T-helper 1 cell treated with Interleukin-12 subunit alpha and Interleukin-12 subunit beta and Interleukin-4 antibody, amounts not matched to agents 30 μg/mL and 1 μg/mL, for 36 hours (primary cell): ENCODE data around the gene GCLC.

Experiments used
- H3K27ac Mint-ChIP-seq: one replicate; pipeline ENCODE4 v1.8.0; 2021; ENCODE audit warnings: mild to moderate bottlenecking, mixed read lengths
- H3K27me3 Mint-ChIP-seq: one replicate; pipeline ENCODE4 v1.8.0; 2021; ENCODE audit warnings: low read depth, mixed read lengths
- H3K36me3 Mint-ChIP-seq: one replicate; pipeline ENCODE4 v1.8.0; 2021; ENCODE audit warnings: low read depth, mixed read lengths
- H3K4me1 Mint-ChIP-seq: one replicate; pipeline ENCODE4 v1.8.0; 2021; ENCODE audit warnings: low read depth, mixed read lengths
- H3K4me3 Mint-ChIP-seq: one replicate; pipeline ENCODE4 v1.8.0; 2021; ENCODE audit warnings: mild to moderate bottlenecking, moderate library complexity, mixed read lengths
- H3K9me3 Mint-ChIP-seq: one replicate; pipeline ENCODE4 v1.8.0; 2021; ENCODE audit warnings: mixed read lengths

GCLC gene

DNA sequence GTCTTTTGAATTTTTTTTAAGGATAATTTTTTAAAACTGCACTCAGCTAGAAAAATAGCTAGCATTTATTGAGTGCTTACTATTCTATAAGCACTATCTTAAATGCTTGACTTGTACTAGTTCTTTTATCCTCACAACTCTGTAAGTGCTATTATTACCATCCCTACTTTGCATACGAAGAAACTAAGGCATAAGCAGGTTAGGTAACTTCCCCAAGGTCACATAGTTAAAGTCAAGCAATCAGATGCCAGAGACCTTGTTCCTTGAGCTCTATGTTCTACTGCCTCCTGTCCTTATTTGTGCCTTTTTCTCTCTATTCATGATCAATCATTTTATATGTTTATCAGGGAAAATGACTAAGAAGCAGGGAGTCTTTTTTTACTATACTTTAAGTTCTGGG lies 65.0 kb downstream of the GCLC start:
- Mint-ChIP-seq H3K9me3 (no peaks in the 10 kb centered on the region), H3K27ac (no peak overlapping the region), H3K4me3 (no peak overlapping the region), H3K4me1 (peaks cover 23% of the 10 kb centered on the region), H3K36me3 (no peaks in the 10 kb centered on the region), H3K27me3 (no peaks in the 10 kb centered on the region)

DNA sequence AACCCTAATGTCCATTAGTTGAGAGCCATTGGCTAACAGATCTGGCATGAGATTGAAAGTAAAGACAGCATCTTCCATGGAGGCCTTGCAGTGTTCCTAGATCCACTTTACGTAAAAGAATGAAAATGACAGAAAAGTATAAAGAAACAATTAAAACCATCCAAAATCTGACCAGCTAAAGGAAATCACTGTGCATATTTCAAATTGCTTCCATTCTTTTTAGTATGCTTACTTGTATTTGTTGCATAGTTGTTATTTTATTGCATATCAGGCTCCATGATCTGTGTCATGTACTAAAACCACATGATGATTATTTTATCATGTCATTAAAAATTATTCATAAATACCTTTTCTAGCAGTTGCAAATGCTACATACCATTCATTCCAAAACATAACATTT lies 67.9 kb downstream of the GCLC start:
- Mint-ChIP-seq H3K36me3 (no peaks in the 10 kb centered on the region), H3K4me1 (peaks cover 11% of the 10 kb centered on the region), H3K27me3 (no peaks in the 10 kb centered on the region), H3K27ac (no peak overlapping the region), H3K9me3 (no peaks in the 10 kb centered on the region), H3K4me3 (no peak overlapping the region)

DNA sequence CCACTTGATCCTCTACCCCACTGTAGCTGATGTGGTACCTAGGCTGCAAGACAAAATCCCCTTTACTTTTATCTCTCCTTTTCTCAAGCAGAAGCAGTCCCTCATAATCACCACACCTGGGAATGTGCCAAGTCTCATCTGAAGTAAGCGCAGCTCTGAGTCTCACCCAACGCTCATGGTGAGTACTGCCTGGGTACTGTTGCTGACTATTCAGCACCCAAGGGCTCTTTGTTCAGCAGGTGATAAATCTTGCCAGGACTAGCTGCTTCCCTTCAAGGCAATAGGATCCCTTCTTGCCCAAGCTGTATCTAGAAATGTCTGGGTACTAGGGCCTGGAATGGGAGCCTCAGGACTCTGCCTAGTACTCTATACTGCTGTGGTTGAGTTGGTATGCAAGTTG lies 70.9 kb downstream of the GCLC start:
- Mint-ChIP-seq H3K4me3 (no peak overlapping the region), H3K4me1 (no peaks in the 10 kb centered on the region), H3K9me3 (no peaks in the 10 kb centered on the region), H3K27ac (no peak overlapping the region), H3K27me3 (peaks cover 15% of the 10 kb centered on the region), H3K36me3 (no peaks in the 10 kb centered on the region)

DNA sequence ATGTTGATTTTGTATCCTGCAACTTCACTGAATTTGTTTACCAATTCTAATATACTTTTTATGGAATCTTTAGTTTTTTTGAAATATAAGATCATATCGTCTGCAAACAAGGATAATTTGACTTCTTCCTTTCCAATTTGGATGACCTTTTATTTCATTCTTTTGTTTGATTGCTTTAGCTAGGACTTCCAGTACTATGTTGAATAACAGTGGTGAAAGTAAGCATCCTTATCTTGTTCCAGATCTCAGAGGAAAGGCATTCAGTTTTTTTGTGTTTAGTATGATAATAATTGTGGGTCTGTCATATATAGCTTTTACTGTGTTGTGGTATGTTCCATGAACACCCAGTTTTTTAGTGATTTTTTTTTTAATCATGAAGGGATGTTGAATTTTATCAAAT lies 75.7 kb downstream of the GCLC start:
- Mint-ChIP-seq H3K36me3 (no peaks in the 10 kb centered on the region), H3K4me3 (no peak overlapping the region), H3K27ac (no peak overlapping the region), H3K4me1 (no peaks in the 10 kb centered on the region), H3K27me3 (peaks cover 27% of the 10 kb centered on the region), H3K9me3 (no peaks in the 10 kb centered on the region)

DNA sequence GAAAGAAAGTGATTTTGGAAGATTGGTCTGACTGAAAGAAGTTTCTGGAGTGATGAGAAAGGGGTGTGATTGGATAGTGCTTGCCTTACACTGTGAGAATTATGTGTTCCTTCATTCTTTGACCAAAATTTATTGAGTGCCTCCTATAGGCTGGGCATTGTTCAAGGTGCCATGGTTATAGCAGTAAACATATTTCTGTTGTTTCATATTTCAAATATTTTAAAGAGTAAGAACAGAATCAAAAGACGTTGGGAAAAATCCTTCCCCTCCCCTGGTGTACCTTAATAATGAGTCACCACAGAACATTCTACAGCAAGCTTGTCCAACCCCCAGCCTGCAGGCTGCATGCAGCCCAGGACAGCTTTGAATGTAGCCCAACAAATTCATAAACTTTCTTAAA lies 78.6 kb downstream of the GCLC start:
- no peak overlapping the region for H3K4me3 Mint-ChIP-seq
- no peaks in the 10 kb centered on the region for H3K4me1 Mint-ChIP-seq
- H3K27ac Mint-ChIP-seq, result no peak overlapping the region
- H3K27me3 Mint-ChIP-seq, result peaks cover 27% of the 10 kb centered on the region
- H3K9me3 Mint-ChIP-seq, result no peaks in the 10 kb centered on the region
- no peaks in the 10 kb centered on the region for H3K36me3 Mint-ChIP-seq

DNA sequence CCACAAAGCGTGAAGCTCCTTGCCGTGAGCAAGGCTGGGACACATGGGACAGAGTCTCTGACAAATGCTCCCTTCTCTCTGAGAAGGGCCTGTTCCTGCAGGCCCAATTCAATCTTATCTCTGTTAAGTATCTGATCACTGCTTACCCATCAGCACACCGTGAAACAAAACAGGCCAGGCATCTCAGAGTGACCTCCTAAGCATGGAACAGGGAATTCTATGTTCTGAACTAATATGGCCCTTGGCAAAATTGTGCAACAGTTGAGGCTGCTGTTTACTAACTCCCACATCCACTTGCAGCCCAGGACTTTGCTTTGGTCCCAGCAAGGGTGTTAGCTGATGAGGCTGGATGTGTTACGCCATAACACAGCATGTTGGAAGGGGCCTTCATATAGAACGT lies 79.2 kb downstream of the GCLC start:
- H3K27me3 Mint-ChIP-seq, result peaks cover 26% of the 10 kb centered on the region
- no peaks in the 10 kb centered on the region for H3K4me1 Mint-ChIP-seq
- no peaks in the 10 kb centered on the region for H3K9me3 Mint-ChIP-seq
- H3K36me3 Mint-ChIP-seq, result no peaks in the 10 kb centered on the region
- H3K27ac Mint-ChIP-seq, result no peak overlapping the region
- no peak overlapping the region for H3K4me3 Mint-ChIP-seq

DNA sequence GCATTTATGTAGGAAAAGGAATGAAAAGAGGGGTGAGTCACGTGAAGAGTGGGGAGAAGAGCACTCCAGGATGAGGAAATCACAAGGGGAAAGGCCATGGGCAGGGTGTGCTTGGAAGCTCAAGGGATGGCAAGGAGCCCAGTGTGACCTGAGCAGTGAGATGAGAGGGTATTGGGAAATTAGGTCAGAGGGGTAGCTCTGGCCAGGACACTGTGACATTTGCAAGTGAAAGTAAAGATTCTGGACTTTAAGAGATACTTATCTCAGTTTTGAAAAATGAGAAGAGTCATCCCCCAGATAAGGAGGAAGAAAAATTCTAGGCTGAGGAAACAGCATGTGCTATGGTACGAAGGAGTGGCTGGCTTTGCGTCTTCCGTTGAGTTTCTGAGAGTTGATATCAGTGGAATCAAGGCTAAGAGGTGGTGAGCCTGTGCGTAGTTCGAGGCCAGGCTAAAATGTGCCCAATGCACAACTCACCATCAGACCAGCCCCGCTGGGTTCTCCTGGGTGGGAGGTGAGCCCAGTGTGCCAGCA lies 79.9 kb downstream of the GCLC start:
- H3K27ac Mint-ChIP-seq, result no peak overlapping the region
- peaks cover 20% of the 10 kb centered on the region for H3K27me3 Mint-ChIP-seq
- H3K4me3 Mint-ChIP-seq, result no peak overlapping the region
- H3K4me1 Mint-ChIP-seq, result no peaks in the 10 kb centered on the region
- no peaks in the 10 kb centered on the region for H3K9me3 Mint-ChIP-seq
- no peaks in the 10 kb centered on the region for H3K36me3 Mint-ChIP-seq

DNA sequence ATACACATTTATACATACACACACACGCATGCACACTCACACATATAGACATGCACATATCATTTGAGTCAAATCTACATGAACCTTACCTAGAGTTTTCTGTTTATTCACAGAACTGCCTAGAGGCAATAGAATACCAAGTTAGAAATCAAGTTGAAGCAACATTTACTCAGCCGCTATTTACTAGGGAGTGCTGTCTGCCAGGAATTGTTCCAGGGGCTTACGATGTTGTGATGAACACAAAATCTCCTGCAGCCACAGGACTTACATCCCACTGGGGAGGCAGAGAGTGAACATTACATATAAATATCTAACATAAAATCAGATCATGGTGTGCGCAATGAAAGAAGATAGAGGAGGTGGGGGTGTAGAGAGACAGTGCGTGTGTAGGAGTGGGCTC lies 80.4 kb downstream of the GCLC start:
- H3K36me3 Mint-ChIP-seq, result no peaks in the 10 kb centered on the region

DNA sequence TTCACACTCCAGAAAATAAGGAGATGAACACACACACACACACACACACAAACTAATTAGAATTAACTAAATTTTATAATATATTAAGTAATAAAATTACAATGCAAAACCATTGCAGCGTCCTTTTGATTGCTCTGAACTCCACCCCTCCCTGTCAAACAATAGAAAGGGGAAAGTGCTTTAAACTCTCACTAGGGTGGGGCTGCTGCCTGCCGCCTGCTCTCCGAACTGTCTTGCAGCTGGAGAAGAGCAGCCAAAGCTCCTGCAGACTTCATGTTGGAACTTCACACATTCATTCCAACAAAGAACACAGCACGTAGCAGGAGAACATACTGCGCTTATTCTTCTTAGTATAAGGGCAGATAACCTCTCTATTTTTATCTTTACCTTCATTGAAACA lies 83.2 kb downstream of the GCLC start:
- Mint-ChIP-seq H3K27ac (no peak overlapping the region), H3K4me3 (no peak overlapping the region), H3K4me1 (no peaks in the 10 kb centered on the region), H3K9me3 (no peaks in the 10 kb centered on the region), H3K27me3 (no peaks in the 10 kb centered on the region), H3K36me3 (no peaks in the 10 kb centered on the region)

More for the DNA sequence above, 80.4 kb downstream of the GCLC start:
- peaks cover 15% of the 10 kb centered on the region for H3K27me3 Mint-ChIP-seq
- H3K27ac Mint-ChIP-seq, result no peak overlapping the region
- H3K4me1 Mint-ChIP-seq, result no peaks in the 10 kb centered on the region
- H3K4me3 Mint-ChIP-seq, result no peak overlapping the region
- H3K9me3 Mint-ChIP-seq, result no peaks in the 10 kb centered on the region

DNA sequence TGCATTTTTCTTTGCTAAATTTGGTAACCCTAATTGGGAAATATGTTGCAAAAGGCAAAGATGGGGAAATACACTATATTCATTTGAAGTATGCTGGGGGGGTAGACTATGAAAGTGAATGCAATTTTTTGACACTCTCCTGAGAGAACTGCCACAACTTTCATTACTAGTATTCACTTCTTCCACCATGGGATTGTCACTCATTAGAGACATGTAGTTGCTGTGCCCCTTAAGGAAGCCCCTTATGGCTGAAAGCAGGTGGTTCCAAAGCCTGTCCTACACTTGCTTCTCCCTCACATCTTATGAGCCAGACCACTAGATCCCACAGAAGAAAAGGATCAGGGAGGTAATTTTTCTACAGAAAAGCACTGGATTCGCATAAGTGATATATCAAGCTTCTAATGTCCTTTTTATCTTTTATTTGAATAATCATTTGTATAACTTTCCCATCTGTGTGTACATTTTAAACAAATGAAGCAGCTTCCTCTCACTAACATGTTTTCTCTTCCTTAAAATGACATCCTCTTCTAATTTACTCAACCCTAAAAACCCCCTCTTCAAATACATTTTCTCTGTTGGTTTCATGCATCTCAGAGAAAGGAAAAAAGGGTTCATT lies 83.8 kb downstream of the GCLC start:
- H3K36me3 Mint-ChIP-seq, result no peaks in the 10 kb centered on the region
- no peak overlapping the region for H3K27ac Mint-ChIP-seq
- no peak overlapping the region for H3K4me3 Mint-ChIP-seq
- H3K4me1 Mint-ChIP-seq, result no peaks in the 10 kb centered on the region
- H3K27me3 Mint-ChIP-seq, result no peaks in the 10 kb centered on the region
- no peaks in the 10 kb centered on the region for H3K9me3 Mint-ChIP-seq

DNA sequence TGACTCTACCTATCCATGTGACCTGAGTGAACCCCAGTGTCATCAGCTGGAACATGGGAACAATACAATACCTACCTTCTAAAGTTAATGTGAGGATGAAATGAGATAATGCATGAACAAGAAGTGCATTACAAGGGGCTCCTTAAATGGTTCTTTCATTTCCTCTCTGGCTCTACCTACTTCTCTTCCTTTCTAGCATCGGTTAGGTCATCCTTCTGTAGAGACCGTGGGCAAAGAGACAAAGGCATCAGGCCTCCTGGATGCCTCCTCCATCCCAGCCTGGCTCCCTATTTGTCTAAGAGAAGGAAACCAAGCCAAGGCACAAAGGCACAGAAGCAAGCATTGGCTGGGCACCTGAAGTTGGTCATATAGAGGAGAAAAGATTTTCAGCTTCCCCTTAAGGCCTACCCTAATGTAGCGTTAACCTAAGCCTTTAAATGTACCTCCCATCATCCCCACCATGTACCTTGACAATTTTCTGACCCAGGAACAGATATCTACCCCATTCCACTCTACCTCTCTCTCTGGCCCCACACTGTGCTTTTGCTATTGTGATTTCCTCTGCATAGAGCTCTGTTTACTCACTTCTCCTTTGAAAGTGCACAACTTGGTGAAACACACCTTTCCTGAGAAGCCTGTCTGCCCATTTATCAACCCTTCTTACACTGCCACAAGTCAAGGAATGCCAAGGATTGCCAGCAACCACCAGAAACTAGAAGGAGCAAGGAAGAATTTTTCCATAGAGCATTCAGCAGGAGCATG lies 86.6 kb downstream of the GCLC start:
- Mint-ChIP-seq H3K27ac (no peak overlapping the region), H3K4me3 (no peak overlapping the region), H3K4me1 (no peaks in the 10 kb centered on the region), H3K36me3 (no peaks in the 10 kb centered on the region), H3K27me3 (no peaks in the 10 kb centered on the region), H3K9me3 (no peaks in the 10 kb centered on the region)

DNA sequence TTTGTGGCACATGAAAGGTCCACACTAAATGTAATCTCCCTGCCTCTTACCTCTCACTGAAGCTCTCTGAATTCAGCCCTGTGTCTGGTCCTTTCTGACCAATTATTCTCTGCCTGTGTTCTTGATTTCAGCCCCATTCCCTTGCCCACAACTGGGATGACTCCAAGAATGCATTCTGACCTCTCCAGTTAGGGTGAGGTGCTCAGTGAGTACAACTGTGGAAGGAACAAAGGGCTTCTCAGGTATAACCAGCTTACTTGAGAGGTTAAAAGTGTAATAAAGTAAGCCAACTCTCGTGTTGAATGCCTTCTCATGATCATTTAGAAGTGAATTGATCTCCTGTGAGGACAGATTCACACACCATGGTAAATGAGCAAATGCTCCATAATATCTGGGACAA lies 88.1 kb downstream of the GCLC start:
- Mint-ChIP-seq H3K36me3 (no peaks in the 10 kb centered on the region), H3K4me1 (no peaks in the 10 kb centered on the region), H3K27me3 (no peaks in the 10 kb centered on the region), H3K27ac (no peak overlapping the region), H3K9me3 (no peaks in the 10 kb centered on the region), H3K4me3 (no peak overlapping the region)

DNA sequence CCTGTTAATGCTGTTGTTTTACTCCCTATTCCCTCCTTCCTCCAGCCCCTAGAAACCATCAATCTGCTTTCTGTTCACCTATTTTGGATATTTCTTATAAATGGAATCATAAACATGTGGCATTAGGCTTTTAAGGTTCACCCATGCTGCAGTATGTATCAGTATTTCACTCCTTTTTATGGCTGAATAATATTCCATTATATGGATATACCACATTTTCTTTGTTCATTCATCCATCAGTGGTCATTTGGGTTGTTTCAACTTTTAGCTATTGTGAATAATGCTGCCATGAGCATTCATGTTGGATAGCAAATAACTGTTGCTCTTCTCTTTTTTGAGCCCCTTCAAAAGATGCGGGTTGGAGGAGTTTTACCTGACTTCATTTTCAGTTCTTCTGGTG lies 89.2 kb downstream of the GCLC start:
- no peaks in the 10 kb centered on the region for H3K9me3 Mint-ChIP-seq

DNA sequence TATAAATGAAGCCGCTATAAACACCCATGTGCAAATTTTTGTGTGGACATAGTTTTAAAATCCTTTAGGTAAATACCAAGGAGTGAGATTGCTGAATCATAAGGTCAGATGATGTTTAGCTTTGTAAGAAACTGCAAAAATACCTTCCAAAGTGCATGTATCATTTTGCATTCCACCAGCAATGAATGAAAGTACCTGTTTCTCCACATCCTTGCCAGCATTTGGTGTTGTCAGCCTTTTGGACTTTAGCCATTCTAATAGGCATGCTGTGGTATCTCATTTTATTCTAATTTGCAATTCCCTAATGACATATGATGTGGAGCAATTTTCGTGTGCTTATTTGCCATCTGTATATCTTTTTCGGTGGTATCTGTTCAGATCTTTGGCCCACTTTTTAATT lies 93.7 kb downstream of the GCLC start:
- Mint-ChIP-seq H3K27me3 (no peaks in the 10 kb centered on the region), H3K27ac (no peak overlapping the region), H3K4me1 (no peaks in the 10 kb centered on the region), H3K9me3 (no peaks in the 10 kb centered on the region), H3K36me3 (no peaks in the 10 kb centered on the region), H3K4me3 (no peak overlapping the region)

More for the DNA sequence above, 89.2 kb downstream of the GCLC start:
- H3K27me3 Mint-ChIP-seq, result no peaks in the 10 kb centered on the region
- H3K4me3 Mint-ChIP-seq, result no peak overlapping the region
- H3K4me1 Mint-ChIP-seq, result no peaks in the 10 kb centered on the region
- H3K27ac Mint-ChIP-seq, result no peak overlapping the region
- H3K36me3 Mint-ChIP-seq, result no peaks in the 10 kb centered on the region

DNA sequence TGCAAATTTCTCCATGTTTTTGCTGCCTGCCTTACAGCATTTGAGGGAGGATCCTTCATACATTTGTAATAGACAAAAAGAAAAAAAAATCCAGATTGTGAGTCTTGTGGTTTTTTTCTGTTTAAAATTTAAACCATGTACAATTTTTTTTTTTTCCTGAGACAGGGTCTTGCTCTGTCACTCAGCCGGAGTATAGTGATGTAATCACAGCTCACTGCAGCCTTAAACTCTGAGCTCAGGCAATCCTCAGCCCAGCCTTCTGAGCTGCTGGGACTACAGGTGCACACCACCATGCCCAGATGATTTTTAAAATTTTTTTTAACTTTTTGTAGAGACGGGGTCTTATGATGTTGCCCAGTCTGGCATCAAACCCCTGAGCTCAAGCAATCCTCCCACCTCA lies 97.0 kb downstream of the GCLC start:
- H3K36me3 Mint-ChIP-seq, result no peaks in the 10 kb centered on the region
- peaks cover 3% of the 10 kb centered on the region for H3K27me3 Mint-ChIP-seq
- no peak overlapping the region for H3K4me3 Mint-ChIP-seq
- no peak overlapping the region for H3K27ac Mint-ChIP-seq
- no peaks in the 10 kb centered on the region for H3K4me1 Mint-ChIP-seq
- H3K9me3 Mint-ChIP-seq, result no peaks in the 10 kb centered on the region
